HCT116 (cell line): ENCODE results near the gene CHTF8. TPM values are rescaled to one million over a fixed set of nuclear protein-coding genes. Genes with fewer than 3 reads are reported as not detected.
A peak's percentile ranks its signal among the peaks of the same experiment; 100 is the strongest.

Experiments
- ATAC-seq: fragments of 200-7000 bp; cut with Tn5 transposase; 2 replicates; pipeline ENCODE4 v1.9.1; 2020; ENCODE audit warnings: mild to moderate bottlenecking, moderate library complexity
- BruUV-seq: library from RNA; stranded (reverse); fragments of 400-500 nt; replicated peaks from 2 replicates; lab custom pipeline; 2021; lab: Mats Ljungman, UMichigan
- CTCF ChIA-PET: fragments of 300-600 bp; sonication (Branson Sonifier 250); formaldehyde crosslinking; loops from one replicate; lab custom pipeline; 2021; ENCODE audit warnings: antibody characterized with exemption; lab: Charles Lee
- POLR2A ChIA-PET: fragments of 300-600, 350-600 bp; sonication (Branson Sonifier 250); formaldehyde crosslinking; loops from one replicate; lab custom pipeline; 2021; ENCODE audit warnings: antibody characterized with exemption; lab: Charles Lee
- RAD21 ChIA-PET, 2 experiments: fragments of 300-600 bp; sonication (Branson Sonifier 250); formaldehyde crosslinking; loops; one replicate each; lab custom pipeline; 2023; ENCODE audit warnings: low total read pairs in 2 of 2; ENCODE audit not compliant: uncharacterized antibody in 2 of 2, unreplicated experiment in 2 of 2, low non-redundant PET in 1 of 2; lab: Charles Lee
- DNase-seq: peaks from one replicate; pipeline ENCODE4 v3.0.0-alpha.2; 2010; ENCODE audit warnings: low read depth, low spot score
- H2AFZ ChIP-seq: fragments of 200-600 bp; shearing (Covaris generic), sonication (generic); 2 replicates; pipeline ENCODE4 v1.6.1; 2017; ENCODE audit warnings: low read depth, mixed run types, mixed read lengths, antibody characterized with exemption, low read length; ENCODE audit not compliant: poor library complexity, severe bottlenecking
- H3K27ac ChIP-seq: 2 replicates; pipeline ENCODE4 v1.5.1; 2012; ENCODE audit warnings: low read depth, low read length
- H3K27me3 ChIP-seq: fragments of 200-600 bp; sonication (generic); 2 replicates; pipeline ENCODE4 v1.6.1; 2016; ENCODE audit warnings: mixed run types, low read length, mixed read lengths; ENCODE audit not compliant: insufficient read depth
- H3K36me3 ChIP-seq, 2 experiments: fragments of 200-500 bp in 1 of 2; fragments of 200-600 bp in 1 of 2; sonication (Bioruptor generic) in 1 of 2; sonication (generic) in 1 of 2; 2 replicates each; pipeline versions ENCODE4 v1.5.1 to v1.6.1; 2014 to 2016; ENCODE audit warnings: low read length in 2 of 2, inconsistent platforms in 1 of 2, mixed read lengths in 1 of 2, mixed run types in 1 of 2; ENCODE audit not compliant: insufficient read depth in 2 of 2, control insufficient read depth in 1 of 2
- H3K4me1 ChIP-seq, 2 experiments: fragments of 200-600 bp in 1 of 2; sonication (generic) in 1 of 2; 2 replicates each; pipeline versions ENCODE4 v1.5.1 to v1.6.1; 2012 to 2017; ENCODE audit warnings: low read length in 2 of 2, inconsistent platforms in 1 of 2, mild to moderate bottlenecking in 1 of 2, mixed read lengths in 1 of 2, mixed run types in 1 of 2, moderate library complexity in 1 of 2; ENCODE audit not compliant: insufficient read depth in 2 of 2, control insufficient read depth in 1 of 2
- H3K4me2 ChIP-seq: fragments of 200-600 bp; sonication (generic); 2 replicates; pipeline ENCODE4 v1.6.1; 2017; ENCODE audit warnings: mixed run types, low read length, mixed read lengths
- H3K4me3 ChIP-seq, 2 experiments: fragments of 200-600 bp in 1 of 2; sonication (generic) in 1 of 2; replicated peaks in 1 of 2; 2 replicates each; pipeline ENCODE4 v1.5.1; 2011 to 2016; ENCODE audit warnings: low read length in 2 of 2, control low read depth in 1 of 2, low read depth in 1 of 2, mild to moderate bottlenecking in 1 of 2, mixed read lengths in 1 of 2, mixed run types in 1 of 2
- H3K79me2 ChIP-seq: fragments of 200-600 bp; sonication (generic); 2 replicates; pipeline ENCODE4 v1.6.1; 2017; ENCODE audit warnings: mild to moderate bottlenecking, mixed run types, low read length, moderate library complexity, mixed read lengths; ENCODE audit not compliant: insufficient read depth
- H3K9ac ChIP-seq: fragments of 200-600 bp; sonication (generic); 2 replicates; pipeline ENCODE4 v1.6.1; 2016; ENCODE audit warnings: low read length, mixed read lengths
- H3K9me2 ChIP-seq: fragments of 200-600 bp; sonication (generic), shearing (Covaris generic); 2 replicates; pipeline ENCODE4 v1.6.1; 2017; ENCODE audit warnings: mixed run types, mild to moderate bottlenecking, moderate library complexity; ENCODE audit not compliant: insufficient read depth
- H3K9me3 ChIP-seq, 2 experiments: fragments of 200-500 bp in 1 of 2; fragments of 200-600 bp in 1 of 2; sonication (Bioruptor generic) in 1 of 2; sonication (generic) in 1 of 2; 2 replicates each; pipeline ENCODE4 v1.6.1; 2014 to 2017; ENCODE audit warnings: low read length in 2 of 2, mixed read lengths in 2 of 2, inconsistent platforms in 1 of 2, low read depth in 1 of 2, mild to moderate bottlenecking in 1 of 2, mixed run types in 1 of 2, moderate library complexity in 1 of 2; ENCODE audit not compliant: control insufficient read depth in 1 of 2, insufficient read depth in 1 of 2
- H4K20me1 ChIP-seq: fragments of 200-600 bp; sonication (generic), shearing (Covaris generic); 2 replicates; pipeline ENCODE4 v1.6.1; 2017; ENCODE audit warnings: mixed run types, mild to moderate bottlenecking, moderate library complexity; ENCODE audit not compliant: insufficient read depth
- CEBPB ChIP-seq: IDR thresholded peaks from 2 replicates; pipeline ENCODE4 v1.6.1; 2012; ENCODE audit warnings: low read depth
- EZH2phosphoT487 ChIP-seq: fragments of 200-600 bp; IDR thresholded peaks from 2 replicates; pipeline ENCODE4 v1.6.1; 2018; ENCODE audit warnings: antibody characterized with exemption, borderline replicate concordance
- FOSL1 ChIP-seq: IDR thresholded peaks from 2 replicates; pipeline ENCODE4 v1.6.1; 2012; ENCODE audit warnings: low read depth
- POLR2A ChIP-seq: IDR thresholded peaks from 2 replicates; pipeline ENCODE4 v1.7.0; 2011; ENCODE audit warnings: borderline replicate concordance; ENCODE audit not compliant: insufficient read depth, insufficient read length; ENCODE audit errors: extremely low read depth
- SIN3A ChIP-seq: IDR thresholded peaks from 2 replicates; pipeline ENCODE4 v1.6.1; 2012; ENCODE audit warnings: low read depth
- SRF ChIP-seq: IDR thresholded peaks from 2 replicates; pipeline ENCODE4 v1.6.1; 2012; ENCODE audit warnings: low read depth
- YY1 ChIP-seq: IDR thresholded peaks from 2 replicates; pipeline ENCODE4 v1.6.1; 2011; ENCODE audit warnings: low read length, low read depth, moderate library complexity, mild to moderate bottlenecking; ENCODE audit not compliant: insufficient replicate concordance; ENCODE audit errors: extremely low read depth
- ZNF274 ChIP-seq: fragments of 200-500 bp; sonication (Bioruptor generic); IDR thresholded peaks from 2 replicates; pipeline ENCODE4 v1.6.1; 2014; ENCODE audit warnings: mild to moderate bottlenecking, low read depth, low read length, inconsistent platforms
- intact Hi-C: fragments of 100-400 bp; cut with micrococcal nuclease; formaldehyde crosslinking; loops from 2 replicates; pipeline ENCODE4 v1.10.0; 2022
- total RNA-seq: library from RNA; stranded (reverse); gene quantifications from one replicate; pipeline ENCODE4 v1.2.1, GENCODE V29; 2021; ENCODE audit not compliant: unreplicated experiment
- TF ChIP-seq, protein P1 (sequence below): IDR thresholded peaks from 2 replicates; pipeline ENCODE4 v1.6.1; 2012
- TF ChIP-seq, protein P2 (sequence below): IDR thresholded peaks from 2 replicates; pipeline ENCODE4 v1.6.1; 2011; ENCODE audit warnings: mild to moderate bottlenecking, low read length, moderate library complexity; ENCODE audit not compliant: insufficient replicate concordance; ENCODE audit errors: extremely low read depth
- TF ChIP-seq, protein P3 (sequence below): IDR thresholded peaks from 2 replicates; pipeline ENCODE4 v1.6.1; 2012; ENCODE audit warnings: low read depth

Gene CHTF8
- total RNA-seq, 1 experiment from 2014 or later, result 184 TPM

DNA sequence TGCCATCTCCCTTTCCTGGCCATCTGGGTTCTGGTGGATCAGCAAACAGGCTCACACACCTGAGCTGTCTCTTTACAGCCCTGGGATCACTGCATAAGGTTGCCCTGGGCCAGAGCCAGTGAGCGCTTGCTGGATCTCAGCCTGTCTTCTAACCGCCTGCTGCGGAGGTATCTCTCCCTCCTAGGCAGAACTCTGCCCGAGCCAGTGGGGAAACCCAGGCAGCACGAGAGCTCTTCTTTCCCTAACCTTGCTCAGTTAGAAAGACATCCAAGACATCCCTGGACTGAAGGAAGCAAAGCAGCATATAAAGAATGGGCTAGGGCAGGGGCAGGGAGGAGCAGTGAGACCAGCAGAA is 20.5 kb downstream of the CHTF8 start:
- no TSS peak for BruUV-seq
- TF ChIP-seq SIN3A (0 out of 2 replicates have a peak, but pooled peaks have one; percentile 19), EZH2phosphoT487 (no peak)
- Histone ChIP-seq H3K4me2 (no peak overlapping the region), H3K4me3 (no peak overlapping the region), H3K4me1 (peaks cover 10 to 47% of the 10 kb centered on the region in 2 experiments), H3K27me3 (no peaks in the 10 kb centered on the region), H3K79me2 (peaks cover 80% of the 10 kb centered on the region), H4K20me1 (peaks cover 15% of the 10 kb centered on the region; the same call in 1 of the 2 replicates), H3K9me3 (no peaks in the 10 kb centered on the region), H2AFZ (no peak overlapping the region), H3K9ac (no peak overlapping the region), H3K9me2 (no peaks in the 10 kb centered on the region), H3K27ac (no peak overlapping the region; the same call in 1 of the 2 replicates), H3K36me3 (peaks cover 49 to 81% of the 10 kb centered on the region in 2 experiments; a peak in 3 of 4 replicates)
- intact Hi-C loops, result no loop called here
- CTCF ChIA-PET, result interaction anchor here (1.1 to 1.4 kb wide), 2 partner anchors 12 to 209 kb away, joined by 3 to 8 read pairs; no protein-coding TSS in a partner anchor
- RAD21 ChIA-PET, result interaction anchor here in 1 of 2 experiments (0.6 kb wide), 1 partner anchor 16 kb away, joined by 3 read pairs; no protein-coding TSS in a partner anchor
- POLR2A ChIA-PET, result interaction anchor here (1.2 kb wide), 1 partner anchor 122 kb away, joined by 3 read pairs; no protein-coding TSS in a partner anchor
- no peak for DNase-seq
- ATAC-seq, result no peak; the same call in 1 of the 2 replicates

DNA sequence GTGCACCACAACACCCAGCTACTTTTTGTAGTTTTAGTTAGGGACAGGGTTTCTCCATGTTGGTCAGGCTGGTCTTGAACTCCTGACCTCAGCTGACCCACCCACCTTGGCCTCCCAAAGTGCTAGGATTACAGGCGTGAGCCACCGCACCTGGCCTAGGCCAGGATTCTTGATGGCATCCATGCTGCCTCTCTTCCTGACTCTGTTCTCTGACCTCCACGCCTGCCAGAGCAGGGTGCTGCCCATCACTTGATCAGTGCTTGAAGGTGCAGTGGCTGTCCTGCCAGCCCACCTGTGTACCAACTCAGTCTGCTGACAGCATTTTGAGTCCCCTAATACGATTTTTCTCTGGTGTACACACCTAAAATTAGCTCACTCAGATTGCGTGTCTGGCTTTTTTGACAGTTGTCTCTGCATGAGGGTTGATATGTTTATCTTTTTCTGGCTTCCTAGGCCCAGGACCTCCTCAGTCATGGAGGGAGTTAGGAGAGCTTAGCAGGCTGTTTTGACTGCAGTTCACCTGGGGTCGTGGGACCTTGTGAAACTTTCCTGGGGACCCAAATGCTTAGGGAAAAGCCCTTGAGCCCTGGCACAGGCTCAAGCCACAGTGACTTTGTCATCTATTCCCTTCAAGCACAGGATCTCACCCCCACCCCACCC is 21.0 kb downstream of the CHTF8 start:
- Histone ChIP-seq H3K4me1 (peaks cover 11 to 48% of the 10 kb centered on the region in 2 experiments), H3K27ac (no peak overlapping the region; the same call in 1 of the 2 replicates), H3K27me3 (no peaks in the 10 kb centered on the region), H3K9ac (no peak overlapping the region), H3K9me3 (no peaks in the 10 kb centered on the region), H3K4me2 (no peak overlapping the region), H4K20me1 (peaks cover 15% of the 10 kb centered on the region; the same call in 1 of the 2 replicates), H2AFZ (no peak overlapping the region), H3K79me2 (peaks cover 85% of the 10 kb centered on the region), H3K36me3 (peaks cover 49 to 76% of the 10 kb centered on the region in 2 experiments; a peak in 3 of 4 replicates), H3K4me3 (no peak overlapping the region), H3K9me2 (no peaks in the 10 kb centered on the region)
- DNase-seq (no peak), ATAC-seq (no peak)
- no TSS peak for BruUV-seq
- intact Hi-C loops, result no loop called here
- RAD21 ChIA-PET, result interaction anchor here in 1 of 2 experiments (0.6 kb wide), 2 partner anchors 16 to 173 kb away, joined by 3 read pairs; no protein-coding TSS in a partner anchor
- CTCF ChIA-PET, result interaction anchor here (1.1 to 1.2 kb wide), 2 partner anchors 12 to 208 kb away, joined by 3 to 7 read pairs; no protein-coding TSS in a partner anchor
- POLR2A ChIA-PET, result interaction anchor here (1.2 kb wide), 2 partner anchors 38 to 121 kb away, joined by 3 read pairs; no protein-coding TSS in a partner anchor
- TF ChIP-seq CEBPB (no peak), SIN3A (no peak), EZH2phosphoT487 (no peak), POLR2A (no peak), ZNF274 (no peak), SRF (no peak), YY1 (no peak), FOSL1 (no peak)
- TF ChIP-seq, protein P1, sequence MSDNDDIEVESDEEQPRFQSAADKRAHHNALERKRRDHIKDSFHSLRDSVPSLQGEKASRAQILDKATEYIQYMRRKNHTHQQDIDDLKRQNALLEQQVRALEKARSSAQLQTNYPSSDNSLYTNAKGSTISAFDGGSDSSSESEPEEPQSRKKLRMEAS, result no peak
- TF ChIP-seq, protein P2, sequence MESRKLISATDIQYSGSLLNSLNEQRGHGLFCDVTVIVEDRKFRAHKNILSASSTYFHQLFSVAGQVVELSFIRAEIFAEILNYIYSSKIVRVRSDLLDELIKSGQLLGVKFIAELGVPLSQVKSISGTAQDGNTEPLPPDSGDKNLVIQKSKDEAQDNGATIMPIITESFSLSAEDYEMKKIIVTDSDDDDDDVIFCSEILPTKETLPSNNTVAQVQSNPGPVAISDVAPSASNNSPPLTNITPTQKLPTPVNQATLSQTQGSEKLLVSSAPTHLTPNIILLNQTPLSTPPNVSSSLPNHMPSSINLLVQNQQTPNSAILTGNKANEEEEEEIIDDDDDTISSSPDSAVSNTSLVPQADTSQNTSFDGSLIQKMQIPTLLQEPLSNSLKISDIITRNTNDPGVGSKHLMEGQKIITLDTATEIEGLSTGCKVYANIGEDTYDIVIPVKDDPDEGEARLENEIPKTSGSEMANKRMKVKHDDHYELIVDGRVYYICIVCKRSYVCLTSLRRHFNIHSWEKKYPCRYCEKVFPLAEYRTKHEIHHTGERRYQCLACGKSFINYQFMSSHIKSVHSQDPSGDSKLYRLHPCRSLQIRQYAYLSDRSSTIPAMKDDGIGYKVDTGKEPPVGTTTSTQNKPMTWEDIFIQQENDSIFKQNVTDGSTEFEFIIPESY, result no peak
- TF ChIP-seq, protein P3, sequence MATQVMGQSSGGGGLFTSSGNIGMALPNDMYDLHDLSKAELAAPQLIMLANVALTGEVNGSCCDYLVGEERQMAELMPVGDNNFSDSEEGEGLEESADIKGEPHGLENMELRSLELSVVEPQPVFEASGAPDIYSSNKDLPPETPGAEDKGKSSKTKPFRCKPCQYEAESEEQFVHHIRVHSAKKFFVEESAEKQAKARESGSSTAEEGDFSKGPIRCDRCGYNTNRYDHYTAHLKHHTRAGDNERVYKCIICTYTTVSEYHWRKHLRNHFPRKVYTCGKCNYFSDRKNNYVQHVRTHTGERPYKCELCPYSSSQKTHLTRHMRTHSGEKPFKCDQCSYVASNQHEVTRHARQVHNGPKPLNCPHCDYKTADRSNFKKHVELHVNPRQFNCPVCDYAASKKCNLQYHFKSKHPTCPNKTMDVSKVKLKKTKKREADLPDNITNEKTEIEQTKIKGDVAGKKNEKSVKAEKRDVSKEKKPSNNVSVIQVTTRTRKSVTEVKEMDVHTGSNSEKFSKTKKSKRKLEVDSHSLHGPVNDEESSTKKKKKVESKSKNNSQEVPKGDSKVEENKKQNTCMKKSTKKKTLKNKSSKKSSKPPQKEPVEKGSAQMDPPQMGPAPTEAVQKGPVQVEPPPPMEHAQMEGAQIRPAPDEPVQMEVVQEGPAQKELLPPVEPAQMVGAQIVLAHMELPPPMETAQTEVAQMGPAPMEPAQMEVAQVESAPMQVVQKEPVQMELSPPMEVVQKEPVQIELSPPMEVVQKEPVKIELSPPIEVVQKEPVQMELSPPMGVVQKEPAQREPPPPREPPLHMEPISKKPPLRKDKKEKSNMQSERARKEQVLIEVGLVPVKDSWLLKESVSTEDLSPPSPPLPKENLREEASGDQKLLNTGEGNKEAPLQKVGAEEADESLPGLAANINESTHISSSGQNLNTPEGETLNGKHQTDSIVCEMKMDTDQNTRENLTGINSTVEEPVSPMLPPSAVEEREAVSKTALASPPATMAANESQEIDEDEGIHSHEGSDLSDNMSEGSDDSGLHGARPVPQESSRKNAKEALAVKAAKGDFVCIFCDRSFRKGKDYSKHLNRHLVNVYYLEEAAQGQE, result no peak
